ENCODE results near the gene U2AF1L4. TPM values are rescaled to one million over a fixed set of nuclear protein-coding genes. Genes with fewer than 3 reads are reported as not detected.

Gene U2AF1L4
- total RNA-seq, 2 donors from 2014 or later, result 14.6 to 45.0 TPM

GRCh38 chr19:35788205-35788960 is 43.2 kb upstream of the U2AF1L4 start:
- H3K27me3 ChIP-seq (replicated peaks; ENCODE audit: insufficient read depth), result no peaks in the 10 kb centered on the region
- intact Hi-C loops (cut with DNase I), result no loop called here
- no peaks in the 10 kb centered on the region for H3K4me1 ChIP-seq (replicated peaks)
- no peak for DNase-seq (ENCODE audit: low spot score)
- no peak overlapping the region for H3K27ac ChIP-seq
- H3K9me3 ChIP-seq, result no peaks in the 10 kb centered on the region
- TF ChIP-seq POLR2AphosphoS5 (IDR thresholded peaks at IDR 0.05) (no peak), CTCF (IDR thresholded peaks at IDR 0.05) (no peak), POLR2A (IDR thresholded peaks at IDR 0.05) (no peak)
- no peak overlapping the region for H3K4me3 ChIP-seq
- WGBS, result 79% methylated on average over 12 of the region's 12 CpGs
- H3K36me3 ChIP-seq, result no peaks in the 10 kb centered on the region

- intact Hi-C loops (cut with DNase I), result no loop called here
- Histone ChIP-seq H3K9me3 (no peaks in the 10 kb centered on the region), H3K4me3 (no peak overlapping the region), H3K27ac (no peak overlapping the region), H3K36me3 (no peaks in the 10 kb centered on the region), H3K27me3 (replicated peaks; ENCODE audit: insufficient read depth) (no peaks in the 10 kb centered on the region), H3K4me1 (replicated peaks) (no peaks in the 10 kb centered on the region)
- WGBS, result 95% methylated on average over 13 of the region's 15 CpGs
- TF ChIP-seq CTCF (IDR thresholded peaks at IDR 0.05) (no peak), POLR2AphosphoS5 (IDR thresholded peaks at IDR 0.05) (no peak), POLR2A (IDR thresholded peaks at IDR 0.05) (no peak)
- DNase-seq (ENCODE audit: low spot score), result no peak
Observed at GRCh38 chr19:35787227-35787799, 42.1 kb upstream of the U2AF1L4 start.

GRCh38 chr19:35786299-35787160 is 41.3 kb upstream of the U2AF1L4 start:
- Histone ChIP-seq H3K9me3 (no peaks in the 10 kb centered on the region), H3K36me3 (no peaks in the 10 kb centered on the region), H3K27ac (no peak overlapping the region), H3K27me3 (replicated peaks; ENCODE audit: insufficient read depth) (no peaks in the 10 kb centered on the region), H3K4me1 (replicated peaks) (no peaks in the 10 kb centered on the region), H3K4me3 (no peak overlapping the region)
- intact Hi-C loops (cut with DNase I), result no loop called here
- no peak for DNase-seq (ENCODE audit: low spot score)
- no peak for TF ChIP-seq POLR2AphosphoS5 (IDR thresholded peaks at IDR 0.05)
- no peak for TF ChIP-seq POLR2A (IDR thresholded peaks at IDR 0.05)
- TF ChIP-seq CTCF (IDR thresholded peaks at IDR 0.05), result no peak
- 92% methylated on average over 31 of the region's 31 CpGs for WGBS

- 87% methylated on average over 10 of the region's 10 CpGs for WGBS
- no peaks in the 10 kb centered on the region for H3K36me3 ChIP-seq
- H3K9me3 ChIP-seq, result no peaks in the 10 kb centered on the region
- TF ChIP-seq CTCF (IDR thresholded peaks at IDR 0.05), result no peak
- TF ChIP-seq POLR2AphosphoS5 (IDR thresholded peaks at IDR 0.05), result no peak
- TF ChIP-seq POLR2A (IDR thresholded peaks at IDR 0.05), result no peak
- no peaks in the 10 kb centered on the region for H3K27me3 ChIP-seq (replicated peaks; ENCODE audit: insufficient read depth)
- H3K27ac ChIP-seq, result no peak overlapping the region
- H3K4me3 ChIP-seq, result no peak overlapping the region
- intact Hi-C loops (cut with DNase I), result no loop called here
- DNase-seq (ENCODE audit: low spot score), result no peak
- H3K4me1 ChIP-seq (replicated peaks), result no peaks in the 10 kb centered on the region
Observed at GRCh38 chr19:35785339-35785627, 40.1 kb upstream of the U2AF1L4 start.
